ENCODE data around the gene HK3. TPM values are rescaled to one million over a fixed set of nuclear protein-coding genes. Genes with fewer than 3 reads are reported as not detected.

Gene HK3
- total and polyA plus RNA-seq, 2 of the 8 experiments (the other 6 are each of a cell fraction or from before 2014, with no cell fraction given) = not detected

- TF ChIP-seq CHD2 (IDR thresholded peaks at IDR 0.05; ENCODE audit: low read length) (no peak), RBBP5 (IDR thresholded peaks at IDR 0.05; ENCODE audit: borderline replicate concordance, low read depth, low read length) (no peak), KDM1A (IDR thresholded peaks at IDR 0.05; ENCODE audit: borderline replicate concordance, low read length) (no peak), TCF12 (IDR thresholded peaks at IDR 0.05; ENCODE audit: low read depth, low read length) (no peak), ZNF274 (IDR thresholded peaks at IDR 0.05; ENCODE audit: borderline replicate concordance, extremely low read depth, low read length) (no peak), KDM4A (IDR thresholded peaks at IDR 0.05; ENCODE audit: low read depth, low read length, severe bottlenecking) (no peak), KDM5A (IDR thresholded peaks at IDR 0.05; ENCODE audit: low read length) (no peak), CHD7 (IDR thresholded peaks at IDR 0.05; ENCODE audit: insufficient replicate concordance, low read length) (no peak), RFX5 (IDR thresholded peaks at IDR 0.05; ENCODE audit: borderline replicate concordance, low read depth, low read length) (no peak), EGR1 (IDR thresholded peaks at IDR 0.05; ENCODE audit: borderline replicate concordance, low read depth, low read length) (no peak)
Observed at GRCh38 chr5:176929654-176930053, 30.5 kb upstream of the HK3 start (continued).

Measured in H1 (cell line).